GM19397 (cell line): ENCODE results near the gene TMEM30B.

Experiments
- ATAC-seq: cut with Tn5 transposase; IDR thresholded peaks from one replicate; pipeline ENCODE4 v1.9.1; 2021; ENCODE audit warnings: mild to moderate bottlenecking, moderate library complexity; ENCODE audit not compliant: unreplicated experiment

The TMEM30B gene

DNA sequence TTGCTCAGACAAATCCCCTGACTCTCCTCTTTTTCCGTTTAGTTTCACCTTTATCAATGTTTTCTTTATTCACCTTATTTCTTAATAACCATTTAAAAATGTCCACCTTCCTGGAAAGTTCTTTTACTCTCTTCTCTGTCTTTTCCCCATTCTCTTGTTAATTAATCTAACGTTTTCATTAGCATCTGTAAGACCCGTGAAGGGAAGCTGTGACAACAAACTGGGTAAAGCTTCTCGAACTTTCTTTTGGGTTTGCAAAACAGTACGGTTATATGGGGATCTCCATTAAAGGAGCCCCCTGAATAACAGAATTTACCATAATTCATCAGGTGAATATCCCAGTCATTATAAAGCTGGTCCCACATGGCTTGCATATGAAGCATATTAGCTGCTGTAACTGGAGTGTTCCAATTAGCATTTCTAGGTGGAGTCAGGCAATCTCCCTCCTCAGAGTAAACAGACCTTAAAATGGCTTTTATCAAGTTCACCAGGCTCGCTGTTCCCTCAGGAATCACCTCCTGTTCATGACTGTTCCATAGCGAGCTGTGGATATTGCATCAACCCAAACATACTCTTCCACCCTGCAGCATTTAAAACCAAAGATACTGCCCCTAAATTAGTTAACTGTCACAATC is 42.4 kb downstream of the TMEM30B start:
- ATAC-seq, result no peak

DNA sequence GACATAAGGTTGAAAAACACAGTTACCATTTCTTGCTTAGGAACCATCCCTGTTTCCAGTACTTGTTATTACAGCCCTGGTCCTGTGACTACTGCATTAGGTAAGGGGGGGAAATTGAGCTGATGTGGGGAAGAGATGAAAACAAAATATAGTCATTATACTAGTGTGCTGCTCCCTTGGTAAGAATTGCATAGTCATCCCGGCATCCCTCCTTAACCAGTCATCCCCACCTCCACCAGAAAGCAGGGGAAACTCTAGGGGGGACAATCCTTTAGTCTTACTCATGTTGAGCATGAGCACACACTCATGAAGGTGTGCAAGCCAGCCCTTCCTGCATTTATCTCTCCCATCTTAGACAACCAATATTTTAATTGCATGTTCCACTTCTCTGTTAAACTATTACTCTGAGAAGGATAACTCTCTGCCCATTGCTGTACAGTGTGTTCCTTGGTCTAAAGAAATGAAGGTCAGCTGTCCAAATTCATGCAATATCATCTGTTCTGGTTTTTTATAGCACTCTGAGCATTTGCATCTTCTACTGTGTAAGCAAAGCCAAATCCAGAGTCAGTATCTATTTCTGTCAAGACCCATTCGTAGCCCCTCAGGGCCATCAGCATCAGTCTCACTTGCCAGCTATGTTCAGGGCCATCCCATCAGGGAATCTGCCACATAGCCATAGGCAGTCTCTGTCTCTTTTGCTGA is 46.8 kb downstream of the TMEM30B start:
- no peak for ATAC-seq

DNA sequence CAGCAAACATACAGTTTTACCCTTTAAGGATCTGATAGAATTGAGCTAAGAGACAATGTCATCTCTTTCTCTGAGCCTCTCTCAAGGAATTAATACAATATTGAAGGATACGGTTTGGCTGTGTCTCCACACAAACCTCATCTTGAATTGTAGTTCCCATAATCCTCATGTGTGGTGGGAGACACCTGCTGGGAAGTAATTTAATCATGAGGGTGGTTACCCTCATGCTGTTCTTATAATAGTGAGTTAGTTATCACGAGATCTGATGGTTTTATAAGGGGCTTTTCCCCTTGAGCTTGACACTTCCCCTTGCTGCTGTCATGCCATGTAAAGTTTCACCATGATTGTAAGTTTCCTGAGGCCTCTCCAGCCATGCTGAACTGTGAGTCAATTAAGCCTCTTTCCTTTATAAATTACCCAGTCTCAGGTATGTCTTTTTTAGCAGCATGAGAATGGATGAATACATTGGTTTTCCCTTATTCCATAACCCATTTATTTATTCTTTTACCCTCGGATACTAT is 47.6 kb downstream of the TMEM30B start:
- no peak for ATAC-seq

DNA sequence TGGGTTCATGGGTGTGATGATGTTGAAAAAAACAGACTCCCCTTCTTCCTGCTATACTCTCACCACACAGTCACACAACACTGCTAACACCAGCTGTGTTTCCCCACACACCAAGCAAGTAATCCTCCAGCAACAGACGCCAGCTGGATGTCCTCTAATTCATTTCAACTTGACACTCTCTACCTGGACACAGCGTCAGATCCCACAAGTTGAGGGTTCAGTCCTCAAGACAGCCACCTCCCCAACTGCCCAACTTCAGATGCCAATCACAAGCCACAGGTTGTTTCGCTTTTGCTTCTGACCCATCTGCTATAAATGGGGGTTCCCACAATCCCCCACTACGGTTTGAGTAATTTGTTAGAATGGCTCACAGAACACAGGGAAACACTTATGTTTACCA is 49.3 kb downstream of the TMEM30B start:
- ATAC-seq, result no peak

DNA sequence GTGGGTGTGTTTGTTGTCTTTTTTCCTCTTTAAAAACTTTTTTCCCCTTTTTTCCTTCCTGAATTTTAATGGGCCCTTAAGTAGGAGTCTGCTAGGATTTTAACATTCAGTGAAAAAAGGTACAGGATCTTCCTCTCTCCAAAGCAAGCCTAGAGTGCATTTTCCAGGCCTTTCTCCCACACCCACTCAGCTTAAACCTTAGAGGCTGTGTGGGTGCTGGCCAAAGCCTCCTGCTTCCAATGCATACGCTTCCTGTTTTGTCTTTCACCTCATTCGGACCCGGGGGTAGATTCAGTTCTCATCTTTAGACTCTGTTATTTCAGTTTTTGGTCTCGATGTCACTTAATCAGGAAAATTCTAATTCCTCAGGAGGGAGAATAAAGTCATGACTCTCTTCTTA is 51.2 kb downstream of the TMEM30B start:
- no peak for ATAC-seq

DNA sequence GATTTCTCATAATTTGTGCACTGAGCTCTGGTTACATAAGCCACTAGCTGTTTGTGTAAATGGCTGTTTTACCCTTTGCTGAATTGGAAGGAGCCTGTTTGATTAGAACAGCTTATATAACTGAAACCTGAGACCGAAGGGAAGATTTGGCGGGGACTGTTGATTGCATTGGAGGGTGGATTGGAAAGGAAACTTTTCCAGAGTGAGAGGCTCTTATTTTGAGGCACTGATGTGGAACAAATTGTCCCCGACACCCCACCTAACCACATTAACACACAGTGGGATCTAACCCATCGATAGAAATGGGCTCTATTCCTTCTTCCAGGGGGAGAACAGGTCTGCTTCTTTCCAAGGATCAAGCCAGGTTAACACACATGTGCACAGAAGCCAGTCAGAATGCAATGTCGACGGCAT is 51.7 kb downstream of the TMEM30B start:
- ATAC-seq, result no peak

DNA sequence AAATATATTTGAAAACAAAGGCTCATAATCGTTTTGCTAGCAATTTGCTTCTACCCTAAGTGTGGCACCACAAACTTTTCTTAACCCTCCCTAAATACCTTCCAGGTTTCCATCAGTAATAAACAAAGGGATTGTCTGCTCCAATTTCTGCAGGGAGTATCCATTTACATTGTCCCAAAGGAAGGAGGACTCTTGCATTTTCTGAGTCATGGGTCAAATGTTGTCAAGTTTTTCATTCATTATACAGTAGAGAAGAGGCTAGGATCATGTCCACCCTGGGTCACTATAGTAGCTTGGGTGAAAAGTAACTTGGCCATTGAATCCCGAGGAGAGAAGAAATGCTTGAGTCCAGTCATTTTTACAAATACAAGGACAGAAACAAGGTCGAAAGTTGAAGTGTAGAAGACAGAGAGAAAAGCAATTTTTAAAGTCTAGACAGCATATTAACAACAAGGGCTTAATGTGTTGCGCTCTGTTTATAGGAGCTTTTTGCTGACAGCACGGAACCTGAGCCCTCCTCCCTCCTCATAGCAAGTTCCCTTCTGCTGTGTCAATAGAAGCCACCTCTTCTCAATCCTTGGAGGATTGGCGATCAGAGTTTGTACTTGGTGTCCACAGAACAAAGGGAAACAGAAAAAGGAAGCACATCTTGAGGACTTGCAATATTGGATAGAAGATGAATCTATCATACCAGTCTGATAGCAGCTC is 53.1 kb downstream of the TMEM30B start:
- no peak for ATAC-seq
